Subcutaneous abdominal adipose tissue (tissue), 5 donors: ENCODE measurements around the gene MAML3.

ENCODE experiments used
- H3K27ac ChIP-seq: one replicate; pipeline ENCODE4 v1.7.0; 2013; ENCODE audit warnings: low read depth, mild to moderate bottlenecking, inconsistent platforms, low read length, moderate library complexity
- H3K27me3 ChIP-seq, 5 donors: one replicate each; pipeline ENCODE4 v1.7.0; 2013; ENCODE audit warnings: low read length in 5 of 5, inconsistent platforms in 1 of 5; ENCODE audit not compliant: control insufficient read depth in 5 of 5, insufficient read depth in 4 of 5
- H3K36me3 ChIP-seq, 5 donors: one replicate each; pipeline ENCODE4 v1.7.0; 2013; ENCODE audit warnings: low read length in 5 of 5; ENCODE audit not compliant: control insufficient read depth in 5 of 5, insufficient read depth in 5 of 5
- H3K4me1 ChIP-seq, 5 donors: one replicate each; pipeline ENCODE4 v1.7.0; 2013; ENCODE audit warnings: low read length in 5 of 5, mild to moderate bottlenecking in 3 of 5, moderate library complexity in 1 of 5; ENCODE audit not compliant: control insufficient read depth in 5 of 5, insufficient read depth in 5 of 5
- H3K4me3 ChIP-seq, 5 donors: one replicate each; pipeline ENCODE4 v1.7.0; 2013; ENCODE audit warnings: low read length in 5 of 5, low read depth in 1 of 5
- H3K9ac ChIP-seq, 5 donors: one replicate each; pipeline ENCODE4 v1.7.0; 2013; ENCODE audit warnings: low read length in 5 of 5, mild to moderate bottlenecking in 4 of 5, moderate library complexity in 3 of 5
- H3K9me3 ChIP-seq, 5 donors: one replicate each; pipeline ENCODE4 v1.7.0; 2013; ENCODE audit warnings: low read length in 5 of 5; ENCODE audit not compliant: control insufficient read depth in 5 of 5
- donor health status: healthy.
- donor health status: healthy.
- donor health status: healthy.
- donor health status: healthy.
- donor health status: healthy.

The MAML3 gene

GRCh38 chr4:139904406-139904805 lies 249.6 kb downstream of the MAML3 start:
- Histone ChIP-seq H3K27ac (no peak overlapping the region), H3K4me3 (no peak overlapping the region), H3K4me1 (peaks cover 0 to 31% (median 14%) of the 10 kb centered on the region in 5 donors), H3K36me3 (no peaks in the 10 kb centered on the region), H3K9ac (no peak overlapping the region), H3K27me3 (no peaks in the 10 kb centered on the region), H3K9me3 (peaks cover 0 to 3% (median 0%) of the 10 kb centered on the region in 5 donors)

GRCh38 chr4:139903845-139904244 lies 250.1 kb downstream of the MAML3 start:
- no peaks in the 10 kb centered on the region for H3K36me3 ChIP-seq
- H3K9me3 ChIP-seq = peaks cover 0 to 3% (median 0%) of the 10 kb centered on the region in 5 donors
- no peak overlapping the region for H3K27ac ChIP-seq

GRCh38 chr4:139902321-139903320 lies 251.4 kb downstream of the MAML3 start:
- Histone ChIP-seq H3K27me3 (no peaks in the 10 kb centered on the region), H3K4me1 (peaks cover 0 to 31% (median 14%) of the 10 kb centered on the region in 5 donors), H3K9me3 (peaks cover 0 to 3% (median 0%) of the 10 kb centered on the region in 5 donors), H3K4me3 (peak overlapping the region; percentile 47 to 83 (median 63)), H3K27ac (peak overlapping the region; percentile 32), H3K36me3 (no peaks in the 10 kb centered on the region), H3K9ac (peak overlapping the region in 4 of 5 donors; percentile 20 to 73 (median 39))

More at GRCh38 chr4:139903845-139904244, 250.1 kb downstream of the MAML3 start:
- Histone ChIP-seq H3K4me3 (no peak overlapping the region), H3K27me3 (no peaks in the 10 kb centered on the region), H3K4me1 (peaks cover 0 to 31% (median 14%) of the 10 kb centered on the region in 5 donors), H3K9ac (no peak overlapping the region)

GRCh38 chr4:139901531-139902320 lies 252.3 kb downstream of the MAML3 start:
- Histone ChIP-seq H3K9ac (peak overlapping the region in 4 of 5 donors; percentile 20 to 73 (median 39)), H3K9me3 (peaks cover 0 to 3% (median 0%) of the 10 kb centered on the region in 5 donors), H3K36me3 (no peaks in the 10 kb centered on the region), H3K4me3 (peak overlapping the region; percentile 47 to 83 (median 63)), H3K27ac (peak overlapping the region; percentile 32), H3K4me1 (peaks cover 0 to 25% (median 14%) of the 10 kb centered on the region in 5 donors), H3K27me3 (no peaks in the 10 kb centered on the region)

GRCh38 chr4:139900964-139901376 lies 253.0 kb downstream of the MAML3 start:
- H3K27me3 ChIP-seq = no peaks in the 10 kb centered on the region
- H3K9ac ChIP-seq = peak overlapping the region in 1 of 5 donors; percentile 41
- H3K4me1 ChIP-seq = peaks cover 0 to 20% (median 14%) of the 10 kb centered on the region in 5 donors
- no peaks in the 10 kb centered on the region for H3K36me3 ChIP-seq
- no peak overlapping the region for H3K27ac ChIP-seq
- peak overlapping the region in 2 of 5 donors; percentile 59 to 74 for H3K4me3 ChIP-seq
- peaks cover 0 to 3% (median 0%) of the 10 kb centered on the region in 5 donors for H3K9me3 ChIP-seq

- Histone ChIP-seq H3K27me3 (no peaks in the 10 kb centered on the region), H3K36me3 (no peaks in the 10 kb centered on the region), H3K4me1 (peaks cover 0 to 20% (median 14%) of the 10 kb centered on the region in 5 donors), H3K9me3 (no peaks in the 10 kb centered on the region), H3K4me3 (no peak overlapping the region), H3K27ac (no peak overlapping the region), H3K9ac (no peak overlapping the region)
Measured at GRCh38 chr4:139899346-139899745, 254.6 kb downstream of the MAML3 start.

- Histone ChIP-seq H3K9ac (peak overlapping the region in 1 of 5 donors; percentile 53), H3K36me3 (no peaks in the 10 kb centered on the region), H3K27ac (no peak overlapping the region), H3K4me1 (peaks cover 0 to 20% (median 13%) of the 10 kb centered on the region in 5 donors), H3K9me3 (no peaks in the 10 kb centered on the region), H3K4me3 (peak overlapping the region in 3 of 5 donors; percentile 29 to 37 (median 30)), H3K27me3 (no peaks in the 10 kb centered on the region)
Measured at GRCh38 chr4:139898293-139898692, 255.7 kb downstream of the MAML3 start.

- Histone ChIP-seq H3K9ac (no peak overlapping the region), H3K27ac (no peak overlapping the region), H3K4me1 (peaks cover 0 to 5% (median 0%) of the 10 kb centered on the region in 5 donors), H3K9me3 (no peaks in the 10 kb centered on the region), H3K27me3 (no peaks in the 10 kb centered on the region), H3K36me3 (no peaks in the 10 kb centered on the region), H3K4me3 (no peak overlapping the region)
Measured at GRCh38 chr4:139896091-139896604, 257.8 kb downstream of the MAML3 start.

- Histone ChIP-seq H3K9ac (no peak overlapping the region), H3K27me3 (no peaks in the 10 kb centered on the region), H3K9me3 (no peaks in the 10 kb centered on the region), H3K4me1 (no peaks in the 10 kb centered on the region), H3K4me3 (no peak overlapping the region), H3K27ac (no peak overlapping the region), H3K36me3 (peaks cover 0 to 11% (median 3%) of the 10 kb centered on the region in 5 donors)
Measured at GRCh38 chr4:139893801-139894200, 260.2 kb downstream of the MAML3 start.
